Ishikawa (cell line): ENCODE results near the gene DAD1.

Experiments used
- CEBPB ChIP-seq: IDR thresholded peaks from 2 replicates; pipeline ENCODE4 v1.6.1; 2012
- CREB1 ChIP-seq: IDR thresholded peaks from 2 replicates; pipeline ENCODE4 v1.6.1; 2012; ENCODE audit warnings: low read depth
- EGR1 ChIP-seq: IDR thresholded peaks from 2 replicates; pipeline ENCODE4 v1.6.1; 2012
- EP300 ChIP-seq: IDR thresholded peaks from 2 replicates; pipeline ENCODE4 v1.6.1; 2012; ENCODE audit warnings: borderline replicate concordance
- FOXM1 ChIP-seq: IDR thresholded peaks from 2 replicates; pipeline ENCODE4 v1.6.1; 2012; ENCODE audit warnings: low read depth, borderline replicate concordance
- NFIC ChIP-seq: IDR thresholded peaks from 2 replicates; pipeline ENCODE4 v1.6.1; 2012
- RAD21 ChIP-seq: IDR thresholded peaks from 2 replicates; pipeline ENCODE4 v1.6.1; 2012; ENCODE audit warnings: low read depth
- TAF1 ChIP-seq: IDR thresholded peaks from 2 replicates; pipeline ENCODE4 v1.6.1; 2012; ENCODE audit warnings: low read depth, mild to moderate bottlenecking
- TCF12 ChIP-seq: IDR thresholded peaks from 2 replicates; pipeline ENCODE4 v1.6.1; 2012; ENCODE audit warnings: low read depth
- TEAD4 ChIP-seq: IDR thresholded peaks from 2 replicates; pipeline ENCODE4 v1.6.1; 2012
- YY1 ChIP-seq: IDR thresholded peaks from 2 replicates; pipeline ENCODE4 v1.6.1; 2012; ENCODE audit warnings: low read depth
- ZBTB7A ChIP-seq: IDR thresholded peaks from 2 replicates; pipeline ENCODE4 v1.6.1; 2012; ENCODE audit warnings: low read depth
- TF ChIP-seq, protein P1 (sequence below): IDR thresholded peaks from 2 replicates; pipeline ENCODE4 v1.6.1; 2012
- TF ChIP-seq, protein P2 (sequence below): IDR thresholded peaks from 2 replicates; pipeline ENCODE4 v1.6.1; 2012
- TF ChIP-seq, protein P3 (sequence below): IDR thresholded peaks from 2 replicates; pipeline ENCODE4 v1.6.1; 2012; ENCODE audit warnings: low read depth, mild to moderate bottlenecking

DAD1 gene

GRCh38 chr14:22566845-22567244 lies 22.2 kb downstream of the DAD1 start:
- no peak for TF ChIP-seq CEBPB
- TF ChIP-seq EP300 = no peak
- no peak for TF ChIP-seq TEAD4
- TF ChIP-seq, protein P1, sequence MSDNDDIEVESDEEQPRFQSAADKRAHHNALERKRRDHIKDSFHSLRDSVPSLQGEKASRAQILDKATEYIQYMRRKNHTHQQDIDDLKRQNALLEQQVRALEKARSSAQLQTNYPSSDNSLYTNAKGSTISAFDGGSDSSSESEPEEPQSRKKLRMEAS = no peak
- TF ChIP-seq CREB1 = no peak
- TF ChIP-seq, protein P2, sequence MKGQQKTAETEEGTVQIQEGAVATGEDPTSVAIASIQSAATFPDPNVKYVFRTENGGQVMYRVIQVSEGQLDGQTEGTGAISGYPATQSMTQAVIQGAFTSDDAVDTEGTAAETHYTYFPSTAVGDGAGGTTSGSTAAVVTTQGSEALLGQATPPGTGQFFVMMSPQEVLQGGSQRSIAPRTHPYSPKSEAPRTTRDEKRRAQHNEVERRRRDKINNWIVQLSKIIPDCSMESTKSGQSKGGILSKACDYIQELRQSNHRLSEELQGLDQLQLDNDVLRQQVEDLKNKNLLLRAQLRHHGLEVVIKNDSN = no peak
- TF ChIP-seq FOXM1 = no peak
- no peak for TF ChIP-seq EGR1
- no peak for TF ChIP-seq YY1
- TF ChIP-seq RAD21 = no peak
- TF ChIP-seq TAF1 = no peak
- TF ChIP-seq, protein P3, sequence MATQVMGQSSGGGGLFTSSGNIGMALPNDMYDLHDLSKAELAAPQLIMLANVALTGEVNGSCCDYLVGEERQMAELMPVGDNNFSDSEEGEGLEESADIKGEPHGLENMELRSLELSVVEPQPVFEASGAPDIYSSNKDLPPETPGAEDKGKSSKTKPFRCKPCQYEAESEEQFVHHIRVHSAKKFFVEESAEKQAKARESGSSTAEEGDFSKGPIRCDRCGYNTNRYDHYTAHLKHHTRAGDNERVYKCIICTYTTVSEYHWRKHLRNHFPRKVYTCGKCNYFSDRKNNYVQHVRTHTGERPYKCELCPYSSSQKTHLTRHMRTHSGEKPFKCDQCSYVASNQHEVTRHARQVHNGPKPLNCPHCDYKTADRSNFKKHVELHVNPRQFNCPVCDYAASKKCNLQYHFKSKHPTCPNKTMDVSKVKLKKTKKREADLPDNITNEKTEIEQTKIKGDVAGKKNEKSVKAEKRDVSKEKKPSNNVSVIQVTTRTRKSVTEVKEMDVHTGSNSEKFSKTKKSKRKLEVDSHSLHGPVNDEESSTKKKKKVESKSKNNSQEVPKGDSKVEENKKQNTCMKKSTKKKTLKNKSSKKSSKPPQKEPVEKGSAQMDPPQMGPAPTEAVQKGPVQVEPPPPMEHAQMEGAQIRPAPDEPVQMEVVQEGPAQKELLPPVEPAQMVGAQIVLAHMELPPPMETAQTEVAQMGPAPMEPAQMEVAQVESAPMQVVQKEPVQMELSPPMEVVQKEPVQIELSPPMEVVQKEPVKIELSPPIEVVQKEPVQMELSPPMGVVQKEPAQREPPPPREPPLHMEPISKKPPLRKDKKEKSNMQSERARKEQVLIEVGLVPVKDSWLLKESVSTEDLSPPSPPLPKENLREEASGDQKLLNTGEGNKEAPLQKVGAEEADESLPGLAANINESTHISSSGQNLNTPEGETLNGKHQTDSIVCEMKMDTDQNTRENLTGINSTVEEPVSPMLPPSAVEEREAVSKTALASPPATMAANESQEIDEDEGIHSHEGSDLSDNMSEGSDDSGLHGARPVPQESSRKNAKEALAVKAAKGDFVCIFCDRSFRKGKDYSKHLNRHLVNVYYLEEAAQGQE = no peak
- TF ChIP-seq NFIC = no peak
- TF ChIP-seq TCF12 = no peak
- TF ChIP-seq ZBTB7A = no peak

- TF ChIP-seq EP300 (no peak), TEAD4 (no peak), YY1 (no peak), RAD21 (no peak), EGR1 (no peak), CEBPB (no peak), NFIC (no peak), CREB1 (no peak), FOXM1 (no peak), TCF12 (no peak), ZBTB7A (no peak)
- TF ChIP-seq, protein P2 = no peak
- TF ChIP-seq, protein P1 = no peak
Observed at GRCh38 chr14:22565391-22565945, 23.6 kb downstream of the DAD1 start.

- TF ChIP-seq EGR1 = no peak
- TF ChIP-seq TCF12 = no peak
- no peak for TF ChIP-seq EP300
- TF ChIP-seq NFIC = no peak
- no peak for TF ChIP-seq ZBTB7A
- no peak for TF ChIP-seq YY1
- TF ChIP-seq TAF1 = no peak
- TF ChIP-seq CREB1 = no peak
- no peak for TF ChIP-seq TEAD4
- no peak for TF ChIP-seq RAD21
- no peak for TF ChIP-seq FOXM1
- no peak for TF ChIP-seq CEBPB
- TF ChIP-seq, protein P2 = no peak
- TF ChIP-seq, protein P1 = no peak
- TF ChIP-seq, protein P3 = no peak
Observed at GRCh38 chr14:22564463-22564862, 24.6 kb downstream of the DAD1 start.

GRCh38 chr14:22563987-22564386 lies 25.0 kb downstream of the DAD1 start:
- TF ChIP-seq YY1 (no peak), ZBTB7A (no peak), EP300 (no peak), EGR1 (no peak), FOXM1 (no peak), CEBPB (no peak), NFIC (no peak), TEAD4 (no peak), TCF12 (no peak), CREB1 (no peak), RAD21 (no peak), TAF1 (no peak)
- TF ChIP-seq, protein P1 = no peak
- TF ChIP-seq, protein P3 = no peak
- TF ChIP-seq, protein P2 = no peak
